ENCODE results near the gene SERTAD3.
"Not testable (repeated sequence)": the region's sequence is repeated elsewhere in the genome, so short reads cannot be mapped to it uniquely, and the experiment has no call there.

SERTAD3 gene, protein sequence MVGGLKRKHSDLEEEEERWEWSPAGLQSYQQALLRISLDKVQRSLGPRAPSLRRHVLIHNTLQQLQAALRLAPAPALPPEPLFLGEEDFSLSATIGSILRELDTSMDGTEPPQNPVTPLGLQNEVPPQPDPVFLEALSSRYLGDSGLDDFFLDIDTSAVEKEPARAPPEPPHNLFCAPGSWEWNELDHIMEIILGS

DNA sequence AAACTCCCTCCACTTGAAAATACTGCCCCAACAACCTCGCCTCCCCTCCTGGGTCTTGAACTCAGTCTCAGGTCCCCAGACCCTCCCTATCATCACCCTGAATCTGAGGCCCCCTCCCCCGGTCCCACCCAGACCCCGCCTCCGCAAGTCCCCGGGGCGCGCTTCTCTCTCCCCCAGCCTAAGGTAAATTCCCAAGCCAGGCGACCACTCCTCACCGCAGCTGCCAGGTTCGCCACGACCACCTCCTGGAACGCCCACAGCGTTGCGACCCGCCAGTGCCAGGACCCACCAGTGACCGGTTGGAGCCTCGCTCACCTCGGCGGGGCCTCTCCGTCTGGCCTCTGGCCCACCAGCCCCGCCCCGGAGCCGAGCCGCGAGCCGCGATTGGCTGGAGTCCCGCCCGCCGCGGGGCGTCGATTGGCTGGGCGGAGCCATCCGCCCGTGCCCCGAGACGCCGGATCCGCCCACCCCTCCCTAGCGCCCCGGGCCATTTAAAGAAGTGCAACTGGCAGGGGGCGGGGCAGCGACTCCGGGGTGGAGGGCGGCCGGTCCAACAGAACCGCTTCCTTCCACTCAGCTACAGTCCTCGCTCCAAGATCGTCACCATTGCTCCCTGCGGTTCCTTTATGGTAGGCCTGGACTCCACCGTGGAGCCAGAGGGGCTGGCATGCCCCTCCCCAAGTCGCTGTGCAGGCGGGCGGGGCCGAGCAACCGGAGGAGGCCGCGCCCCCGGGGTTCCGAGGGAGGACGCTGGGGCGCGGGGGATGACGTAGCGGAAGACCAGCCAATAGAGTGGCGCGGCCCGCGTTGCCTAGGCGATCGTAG, at the start of gene SERTAD3:
SERTAD3 (minus strand) TSS at position 336 of the 825 bp plus-strand sequence. CDS start 2,255 bp downstream, outside the sequence.
- peak; percentile 96 to 98 for DNase-seq

DNA sequence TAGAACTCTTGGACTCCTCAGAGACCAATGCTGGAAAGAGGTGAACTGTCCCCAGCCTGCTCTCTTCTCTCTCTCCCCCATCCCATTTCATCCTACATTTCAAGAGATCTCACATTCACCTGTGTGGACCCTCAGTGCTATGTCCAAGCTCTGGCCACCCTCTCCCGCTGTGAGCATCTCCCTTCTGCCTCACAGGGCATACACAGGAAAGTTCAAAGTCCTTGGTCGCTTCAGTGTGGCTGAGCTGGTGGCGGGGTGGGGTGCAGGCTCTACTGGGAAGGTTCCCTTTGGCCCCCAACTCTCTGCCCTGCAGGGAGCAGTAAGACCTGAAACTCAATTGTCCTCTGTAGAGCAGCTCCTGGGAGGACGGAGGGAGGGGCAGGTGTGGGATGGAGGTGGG, 49.6 kb upstream of the SERTAD3 start:
- DNase-seq, result no peak

DNA sequence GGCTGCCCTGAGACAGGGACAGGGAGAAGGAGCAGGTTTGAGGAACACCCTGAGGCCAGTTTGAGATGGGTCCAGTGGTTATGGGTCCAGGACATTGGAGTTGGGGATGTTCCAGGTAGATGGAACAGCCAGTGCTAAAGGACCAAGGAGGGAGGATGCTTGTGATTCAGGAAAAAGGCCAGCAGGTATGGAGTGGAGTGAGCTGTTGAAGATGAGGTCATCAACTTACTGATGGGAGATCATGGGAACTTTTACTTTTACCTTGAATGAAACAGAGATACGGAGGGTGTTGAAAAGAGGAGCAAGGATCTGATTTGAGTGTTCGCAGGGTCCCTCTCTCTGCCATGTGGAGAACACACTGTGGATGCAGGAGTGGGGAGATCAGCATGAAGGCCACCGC, 48.1 kb upstream of the SERTAD3 start:
- no peak for DNase-seq

DNA sequence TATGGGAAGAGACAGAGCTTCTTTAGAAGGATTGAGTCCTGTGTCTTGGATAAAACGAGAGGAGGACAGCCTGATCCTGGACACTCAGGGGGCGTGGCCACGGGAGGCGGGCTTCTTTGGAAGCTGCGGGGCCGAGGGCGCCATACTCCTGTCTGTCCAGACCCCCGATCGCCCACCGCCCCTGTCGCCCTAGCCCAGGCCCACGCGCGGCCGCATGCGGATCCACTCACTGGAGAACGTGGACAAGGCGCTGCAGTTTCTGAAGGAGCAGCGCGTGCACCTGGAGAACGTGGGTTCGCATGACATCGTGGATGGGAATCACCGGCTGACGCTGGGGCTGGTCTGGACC, 45.7 kb upstream of the SERTAD3 start:
- DNase-seq, result no peak

DNA sequence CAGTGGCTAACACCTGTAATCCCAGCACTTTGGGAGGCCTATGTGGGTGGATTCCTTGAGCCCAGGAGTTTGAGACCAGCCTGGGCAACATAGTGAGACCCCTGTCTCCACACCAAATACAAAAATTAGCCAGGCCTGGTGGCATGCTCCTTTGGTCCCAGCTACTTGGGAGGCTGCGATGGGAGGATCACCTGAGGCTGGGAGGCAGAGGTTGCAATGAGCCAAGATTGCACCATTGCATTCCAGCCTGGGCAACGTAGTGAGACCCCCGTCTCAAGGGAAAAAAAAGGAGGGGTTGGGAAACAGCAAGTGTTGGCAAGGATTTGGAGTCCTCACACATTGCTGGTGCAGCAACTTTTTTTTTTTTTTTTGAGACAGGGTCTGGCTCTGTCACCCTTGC, 41.9 kb upstream of the SERTAD3 start:
- DNase-seq, result no peak

DNA sequence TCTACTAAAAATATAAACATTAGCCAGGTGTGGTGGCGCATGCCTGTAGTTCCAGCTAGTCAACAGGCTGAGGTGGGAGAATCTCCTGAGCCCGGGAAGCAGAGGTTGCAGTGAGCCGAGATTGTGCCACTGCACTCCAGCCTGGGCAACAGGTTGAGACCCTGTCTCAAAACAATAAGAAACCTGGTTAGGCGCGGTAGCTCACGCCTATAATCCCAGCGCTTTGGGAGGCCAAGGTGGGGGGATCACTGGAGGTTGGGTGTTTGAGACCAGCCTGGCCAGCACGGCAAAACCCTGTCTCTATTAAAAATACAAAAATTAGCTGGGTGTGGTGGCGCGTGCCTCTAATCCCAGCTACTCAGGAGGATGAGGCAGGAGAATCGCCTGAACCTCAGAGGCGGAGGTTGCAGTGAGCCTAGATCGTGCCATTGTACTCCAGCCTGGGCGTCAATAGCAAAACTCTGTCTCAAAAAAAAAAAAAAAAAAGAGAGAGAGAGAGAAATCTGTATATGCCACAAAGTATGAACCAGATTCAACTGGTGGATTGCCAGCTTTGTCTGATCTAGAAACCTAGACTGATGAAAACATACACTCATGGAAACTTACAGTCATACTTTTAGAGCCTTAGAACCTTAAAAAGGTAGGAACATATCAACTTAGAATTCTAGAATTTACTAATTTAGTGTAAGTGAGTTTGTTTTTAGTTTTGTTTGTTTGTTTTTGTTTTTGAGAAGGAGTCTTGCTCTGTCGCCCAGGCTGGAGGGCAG, 31.9 kb upstream of the SERTAD3 start:
- not testable (repeated sequence) for DNase-seq

DNA sequence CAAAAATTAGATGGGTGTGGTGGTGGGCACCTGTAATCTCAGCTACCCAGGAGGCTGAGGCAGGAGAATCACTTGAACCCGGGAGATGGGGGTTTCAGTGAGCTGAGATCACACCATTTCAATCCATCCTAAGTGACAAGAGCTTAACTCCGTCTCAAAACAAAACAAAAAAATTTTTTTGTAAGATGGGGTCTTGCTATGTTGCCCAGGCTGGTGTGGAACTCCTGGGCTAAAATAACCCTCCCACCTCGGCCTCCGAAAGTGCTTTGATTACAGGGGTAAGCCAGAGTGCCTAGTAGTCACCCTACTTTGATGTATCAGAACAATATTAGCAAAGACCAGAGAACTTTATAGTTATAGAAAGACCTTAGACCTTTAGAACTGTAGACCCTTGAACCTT, 30.6 kb upstream of the SERTAD3 start:
- no peak for DNase-seq

DNA sequence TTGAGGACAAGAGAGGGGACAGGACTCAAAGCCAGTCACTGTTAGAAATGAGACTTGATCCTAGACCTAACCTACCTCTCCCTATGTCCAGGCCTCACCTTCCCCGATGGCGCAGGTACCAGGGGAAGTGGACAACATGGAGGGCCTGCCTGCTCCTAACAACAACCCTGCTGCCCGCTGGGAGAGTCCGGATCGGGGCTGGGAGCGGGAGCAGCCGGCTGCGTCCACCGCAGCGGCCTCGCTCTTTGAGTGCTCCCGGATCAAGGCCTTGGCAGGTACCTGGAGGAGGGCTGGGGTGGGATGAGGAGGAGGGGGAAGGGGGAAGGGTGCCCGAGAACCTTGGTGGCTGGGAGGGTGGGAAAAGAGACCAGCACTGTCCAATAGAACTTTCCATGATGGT, 28.4 kb upstream of the SERTAD3 start:
- no peak for DNase-seq

DNA sequence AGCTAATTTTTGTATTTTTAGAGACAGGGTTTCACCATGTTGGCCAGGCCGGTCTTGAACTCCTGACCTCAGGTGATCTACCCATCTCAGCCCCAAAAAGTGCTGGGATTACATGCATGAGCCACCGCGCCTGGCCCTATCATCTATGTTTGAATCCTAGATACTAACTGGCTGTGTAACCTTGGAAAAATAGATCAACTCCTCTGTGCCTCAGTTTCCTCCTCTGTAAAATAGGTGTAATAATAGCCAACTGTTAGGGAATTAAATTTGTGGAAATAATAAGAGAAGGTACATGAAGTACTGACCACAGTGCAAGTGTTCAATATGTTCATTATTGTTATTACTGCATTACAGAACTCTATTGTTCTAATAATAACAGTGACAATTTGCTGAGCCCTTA, 27.0 kb upstream of the SERTAD3 start:
- DNase-seq, result no peak

DNA sequence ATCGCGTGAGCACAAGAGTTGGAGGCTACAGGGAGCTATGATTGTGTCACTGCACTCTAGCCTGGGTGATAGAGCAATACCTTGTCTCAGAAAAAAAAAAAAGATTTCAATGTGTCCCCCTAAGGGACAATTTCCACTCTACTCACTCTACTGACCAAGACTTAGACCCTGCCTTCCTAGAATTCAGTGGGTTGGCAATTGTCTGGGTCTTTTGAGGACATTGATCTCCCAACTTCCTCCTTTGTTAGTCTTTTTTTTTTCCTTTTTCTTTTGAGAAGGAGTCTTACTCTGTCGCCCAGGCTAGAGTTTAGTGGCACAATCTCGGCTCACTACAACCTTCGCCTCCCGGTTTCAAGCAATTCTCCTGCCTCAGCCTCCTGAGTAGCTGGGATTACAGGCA, 24.9 kb upstream of the SERTAD3 start:
- DNase-seq, result no peak

DNA sequence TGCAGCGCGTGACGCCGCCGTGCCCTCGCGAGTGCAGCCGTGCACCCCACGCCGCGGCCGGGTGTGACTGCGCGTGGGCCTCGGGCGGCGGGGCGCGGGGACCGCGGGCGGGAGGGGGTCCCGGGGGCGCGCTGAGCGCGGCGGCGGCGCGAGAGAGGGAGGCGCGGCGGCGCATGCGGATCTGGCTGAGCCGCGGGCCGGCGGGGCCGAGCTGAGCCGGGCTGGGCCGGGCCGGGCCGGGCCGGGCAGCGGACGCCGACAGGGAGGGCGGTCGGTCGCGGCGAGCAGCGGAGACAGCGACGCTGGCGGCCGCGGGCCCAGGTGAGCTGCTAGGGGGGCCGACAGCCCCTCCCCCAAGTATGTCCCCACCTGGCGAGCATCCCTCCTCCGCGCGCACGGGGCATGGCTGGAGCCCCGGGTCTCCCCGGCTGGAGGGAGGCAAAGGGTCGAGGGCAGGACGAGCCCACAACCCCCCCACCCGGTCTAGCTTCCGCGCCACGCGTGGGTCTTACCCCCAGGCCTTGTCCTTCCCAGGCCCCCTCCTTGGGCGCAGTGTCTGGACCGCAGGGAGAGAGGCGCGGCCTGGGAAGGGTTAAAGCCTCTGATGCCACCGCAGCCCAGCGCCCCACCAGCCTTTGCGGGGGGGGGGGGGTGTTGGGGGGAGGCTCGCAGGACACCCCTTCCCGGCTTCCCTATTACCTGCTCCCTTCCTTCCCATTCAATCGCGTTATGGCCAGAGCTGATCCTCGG, 23.0 kb upstream of the SERTAD3 start, which contains the start of gene SPTBN4:
SPTBN4 (plus strand) TSS at position 17 of the 750 bp plus-strand sequence. CDS start 5,621 bp downstream, outside the sequence.
- DNase-seq, result no peak

DNA sequence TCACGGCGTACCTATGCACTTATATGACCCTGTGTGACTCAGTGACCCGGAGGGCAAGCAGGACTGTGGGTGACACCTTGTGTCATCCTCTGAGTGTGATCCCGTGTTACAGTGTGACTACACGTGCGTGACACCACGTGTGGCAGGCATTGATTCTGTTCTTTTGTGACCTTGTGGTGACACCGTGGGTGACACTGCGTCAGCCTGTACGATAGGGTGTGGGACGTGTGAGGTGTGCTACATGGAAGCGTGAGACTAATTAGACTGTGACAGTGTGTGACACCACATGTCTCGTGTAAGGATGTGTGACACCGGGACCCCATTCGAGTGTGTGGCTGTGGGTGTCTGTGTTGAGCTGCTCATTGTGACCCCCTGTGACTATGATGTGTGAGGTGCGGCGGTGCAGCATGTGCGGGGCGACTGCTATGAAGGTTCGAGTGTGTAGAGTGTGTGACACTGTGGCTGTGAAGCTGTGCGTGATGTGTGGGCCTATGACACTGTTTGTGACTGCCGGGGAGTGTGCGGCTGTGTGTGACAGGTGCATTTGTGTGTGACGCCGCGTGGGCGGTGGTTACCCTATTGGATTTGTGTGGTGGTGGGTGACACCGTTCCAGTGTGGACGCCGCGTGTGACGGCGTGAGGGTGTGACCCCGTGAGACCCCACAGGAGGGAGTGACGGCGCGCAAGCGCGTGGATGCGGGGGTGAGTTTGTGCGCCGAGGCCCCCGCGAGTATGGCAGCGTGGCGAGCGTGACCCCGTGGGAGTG, 22.3 kb upstream of the SERTAD3 start:
- no peak for DNase-seq

DNA sequence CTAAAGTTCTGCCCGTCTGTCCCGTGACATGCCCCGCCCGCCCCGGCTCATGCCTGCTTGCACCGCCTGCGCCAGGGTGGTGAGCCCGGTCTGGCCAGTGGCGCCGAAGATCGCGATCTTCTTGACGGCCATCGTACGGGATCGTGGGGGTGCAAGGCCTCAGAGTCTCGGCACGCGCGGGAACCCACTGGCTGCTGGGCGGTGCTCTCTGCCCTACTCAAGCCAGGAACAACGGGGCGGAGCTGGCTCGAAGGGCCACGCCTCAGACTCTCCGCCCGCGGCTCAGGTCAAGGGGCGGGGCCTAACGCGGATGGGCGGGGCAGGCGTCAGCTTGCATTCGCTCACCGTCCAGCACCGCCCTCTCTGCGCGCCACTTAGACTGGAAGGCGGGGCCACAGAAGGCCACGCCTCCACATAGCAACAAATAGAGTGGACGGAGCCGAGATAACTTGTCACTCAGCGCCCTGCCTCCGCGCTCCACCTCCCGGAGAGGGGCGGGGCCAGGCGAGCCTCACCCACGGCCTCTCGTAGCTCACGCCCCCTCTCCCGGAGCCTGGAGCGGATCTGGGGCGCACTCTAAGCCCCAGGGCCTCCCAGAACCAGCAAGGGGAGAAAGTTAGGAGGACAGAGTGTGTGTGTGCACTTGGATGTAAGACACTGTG, 21.6 kb upstream of the SERTAD3 start, which contains the start of gene BLVRB:
BLVRB (minus strand) TSS at position 189 of the 662 bp plus-strand sequence; CDS start at position 132, 57 bp downstream.
- peak; percentile 95 to 99 for DNase-seq

DNA sequence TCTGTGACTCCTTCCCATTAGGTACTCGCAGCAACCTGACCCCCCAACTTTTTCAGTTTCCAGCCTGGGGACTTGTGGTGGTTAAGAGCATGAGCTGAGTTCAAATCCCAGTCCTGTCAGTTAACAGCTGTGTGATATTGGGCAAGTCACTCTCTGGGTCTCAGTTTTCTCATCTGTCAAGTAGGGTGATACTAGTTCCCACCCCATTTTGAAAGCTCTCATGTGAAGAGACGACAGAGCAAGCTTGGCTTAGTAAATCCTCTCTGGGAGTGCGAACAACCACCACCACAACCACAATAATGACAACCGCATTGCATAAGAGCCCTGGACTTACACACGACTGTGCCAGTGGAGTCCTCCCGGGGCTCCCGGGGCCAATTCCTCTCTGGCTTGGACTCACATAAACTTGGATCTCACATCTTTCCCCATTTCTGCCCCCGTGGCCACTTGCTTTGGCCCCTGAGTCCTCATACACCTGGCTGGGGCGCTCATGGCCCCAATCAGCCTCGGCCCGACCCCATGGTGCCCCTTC, 21.0 kb upstream of the SERTAD3 start:
- DNase-seq, result peak; percentile 22 to 25

DNA sequence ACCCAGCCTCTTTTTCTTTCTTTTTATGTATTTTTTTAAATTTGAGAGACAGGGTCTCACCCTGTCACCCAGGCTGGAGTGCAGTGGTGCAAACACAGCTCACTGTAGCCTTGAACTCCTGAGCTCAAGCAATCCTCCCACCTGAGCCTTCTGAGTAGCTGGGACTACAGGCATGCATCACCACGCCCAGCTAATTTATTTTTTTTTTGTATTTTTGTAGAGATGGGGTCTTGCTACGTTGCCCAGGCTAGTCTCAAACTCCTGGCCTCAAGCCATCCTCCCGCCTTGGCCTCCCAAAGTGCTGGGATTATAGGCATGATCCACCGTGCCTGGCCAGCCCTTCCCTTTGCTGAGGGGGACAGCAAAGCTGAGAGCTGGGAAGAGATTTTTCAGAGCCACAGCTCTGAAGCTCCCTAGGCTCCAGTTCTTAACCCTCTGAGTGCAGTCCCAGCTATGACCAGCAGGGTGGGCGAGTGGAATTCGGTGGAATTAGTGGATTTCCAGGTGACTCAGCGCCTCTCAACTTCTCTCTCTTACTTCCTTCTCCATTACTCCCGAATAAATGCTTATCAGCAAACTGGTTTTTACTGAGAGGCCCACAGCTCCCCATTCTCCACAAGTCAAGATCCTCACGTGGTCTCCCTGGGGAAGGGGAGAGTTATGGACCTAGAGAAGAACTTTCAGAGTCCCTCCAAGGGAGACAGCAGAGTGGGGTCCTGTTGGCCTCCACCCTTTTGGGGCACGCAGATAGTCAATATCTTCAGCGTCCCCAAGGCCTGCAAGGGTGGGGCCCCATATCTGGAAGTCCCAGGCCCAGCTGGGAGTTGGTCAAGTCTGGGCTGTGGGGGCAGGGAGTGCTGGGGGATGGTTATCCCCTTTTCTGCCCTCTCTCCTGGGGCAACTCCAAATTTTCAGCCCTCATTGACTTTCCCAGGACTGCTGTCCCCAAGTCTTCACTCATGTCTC, 20.2 kb upstream of the SERTAD3 start:
- DNase-seq, result peak; percentile 80 to 83

DNA sequence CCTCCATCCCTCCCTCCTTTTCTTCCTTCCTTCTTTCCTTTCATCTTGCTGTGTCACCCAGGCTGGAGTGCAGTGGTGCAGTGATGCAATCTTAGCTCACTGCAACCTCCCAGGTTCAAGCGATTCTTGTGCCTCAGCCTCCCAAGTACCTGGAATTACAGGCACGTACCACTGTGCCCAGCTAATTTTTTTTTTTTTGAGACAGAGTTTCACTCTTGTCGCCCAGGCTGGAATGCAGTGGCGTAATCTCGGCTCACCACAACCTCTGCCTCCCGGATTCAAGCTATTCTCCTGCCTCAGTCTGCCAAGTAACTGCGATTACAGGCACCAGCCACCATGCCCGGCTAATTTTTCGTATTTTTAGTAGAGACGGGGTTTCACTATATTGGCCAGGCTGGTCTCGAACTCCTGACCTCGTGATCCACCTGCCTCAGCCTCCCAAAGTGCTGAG, 19.5 kb upstream of the SERTAD3 start:
- not testable (repeated sequence) for DNase-seq

DNA sequence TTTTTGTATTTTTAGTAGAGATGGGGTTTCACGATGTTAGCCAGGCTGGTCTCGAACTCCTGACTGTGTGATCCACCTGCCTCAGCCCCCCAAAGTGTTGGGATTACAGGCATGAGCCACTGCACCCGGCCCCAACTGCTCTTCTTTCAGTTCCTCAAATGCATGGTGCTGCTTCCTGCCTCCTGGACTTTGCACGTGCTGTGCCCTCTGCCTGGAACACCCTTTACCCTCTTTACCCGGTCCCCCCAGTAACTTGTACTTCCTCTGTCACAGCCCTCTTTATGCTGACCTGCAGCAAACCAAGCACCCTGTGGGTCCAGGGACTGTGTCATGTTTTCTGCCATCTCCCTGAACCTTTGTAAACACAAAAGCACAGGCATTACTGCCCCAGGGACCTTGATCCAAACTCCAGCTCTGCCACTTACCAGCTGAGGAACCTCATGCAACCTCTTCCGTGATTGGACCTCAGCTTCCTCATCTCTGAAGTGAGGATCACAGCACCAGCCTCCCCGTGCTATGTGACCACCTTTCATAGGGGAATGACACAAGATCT, 17.6 kb upstream of the SERTAD3 start:
- DNase-seq, result no peak

DNA sequence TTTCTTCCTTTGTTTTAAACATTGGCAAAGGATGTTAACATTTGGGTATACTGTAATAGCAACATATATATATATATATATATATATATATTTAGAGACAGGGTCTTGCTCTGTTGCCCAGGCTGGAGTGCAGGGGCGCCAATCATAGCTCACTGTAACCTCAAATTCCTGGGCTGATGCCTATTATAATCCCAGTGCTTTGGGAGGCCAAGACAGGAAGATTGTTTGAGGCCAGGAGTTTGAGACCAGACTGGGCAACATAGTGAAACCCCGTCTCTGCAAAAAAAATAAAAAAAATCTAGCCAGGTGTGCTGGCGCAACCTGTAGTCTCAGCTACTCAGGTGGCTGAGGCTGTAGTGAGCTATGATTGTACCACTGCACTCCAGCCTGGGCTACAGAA, 16.1 kb upstream of the SERTAD3 start:
- DNase-seq, result no peak

DNA sequence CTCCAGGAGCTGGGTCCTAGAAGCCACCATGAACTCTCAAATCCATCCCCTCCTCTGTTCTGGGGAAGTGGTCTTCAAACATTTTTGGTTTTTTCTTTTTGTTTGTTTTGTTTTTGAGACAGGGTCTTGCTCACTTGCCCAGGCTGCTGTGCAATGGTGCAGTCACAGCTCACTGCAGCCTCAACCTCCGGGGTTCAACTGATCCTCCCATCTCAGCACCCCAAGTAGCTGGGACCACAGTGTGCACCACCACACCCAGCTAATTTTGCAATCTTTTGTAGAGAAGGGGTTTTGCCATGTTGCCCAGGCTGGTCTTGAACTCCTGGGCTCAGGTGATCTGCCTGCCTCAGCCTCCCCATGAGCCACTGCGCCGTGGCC, 14.5 kb upstream of the SERTAD3 start:
- DNase-seq, result no peak
